GM23338 (cell line): Measurements from ENCODE around the gene EYA2. TPM values are rescaled to one million over a fixed set of nuclear protein-coding genes. Genes with fewer than 3 reads are reported as not detected.

Experiments used
- ATAC-seq: fragments of 200-7000 bp; cut with Tn5 transposase; 3 replicates; pipeline ENCODE4 v1.9.1; 2020
- DNase-seq: peaks from one replicate; pipeline ENCODE4 v3.0.0-alpha.2; 2015; ENCODE audit warnings: low spot score
- H2AFZ ChIP-seq: fragments of 200-600 bp; sonication (generic); 2 replicates; pipeline ENCODE4 v1.8.0; 2016; ENCODE audit warnings: antibody characterized with exemption, mild to moderate bottlenecking, moderate library complexity
- H3F3A ChIP-seq: fragments of 200-600 bp; sonication (generic); replicated peaks from 2 replicates; pipeline ENCODE4 v1.8.0; 2017; ENCODE audit warnings: antibody characterized with exemption, mixed run types, low read depth
- H3K27ac ChIP-seq: fragments of 200-600 bp; sonication (generic); 2 replicates; pipeline ENCODE4 v1.6.1; 2016; ENCODE audit warnings: low read depth
- H3K27me3 ChIP-seq: fragments of 200-600 bp; sonication (generic); 2 replicates; pipeline ENCODE4 v1.8.0; 2016; ENCODE audit warnings: mild to moderate bottlenecking, mixed run types, moderate library complexity; ENCODE audit not compliant: insufficient read depth
- H3K36me3 ChIP-seq: fragments of 200-600 bp; sonication (generic); 2 replicates; pipeline ENCODE4 v1.8.0; 2016; ENCODE audit warnings: mild to moderate bottlenecking; ENCODE audit not compliant: insufficient read depth
- H3K4me1 ChIP-seq: fragments of 200-600 bp; sonication (generic); 2 replicates; pipeline ENCODE4 v1.8.0; 2016; ENCODE audit warnings: mild to moderate bottlenecking, moderate library complexity; ENCODE audit not compliant: insufficient read depth
- H3K4me2 ChIP-seq: fragments of 200-600 bp; sonication (generic); 2 replicates; pipeline ENCODE4 v1.7.1; 2017; ENCODE audit warnings: mixed run types
- H3K4me3 ChIP-seq: fragments of 200-600 bp; sonication (generic); 2 replicates; pipeline ENCODE4 v1.6.1; 2016; ENCODE audit warnings: mixed run types
- H3K79me2 ChIP-seq: fragments of 200-600 bp; sonication (generic); replicated peaks from 2 replicates; pipeline ENCODE4 v1.8.0; 2017; ENCODE audit warnings: mild to moderate bottlenecking; ENCODE audit not compliant: insufficient read depth
- H3K9me2 ChIP-seq: fragments of 200-600 bp; sonication (generic); 2 replicates; pipeline ENCODE4 v1.8.0; 2017; ENCODE audit not compliant: insufficient read depth
- H4K20me1 ChIP-seq: fragments of 200-600 bp; sonication (generic); replicated peaks from 2 replicates; pipeline ENCODE4 v1.8.0; 2017; ENCODE audit warnings: mild to moderate bottlenecking; ENCODE audit not compliant: insufficient read depth
- H3K27ac Mint-ChIP-seq: 2 replicates; pipeline ENCODE4 v1.8.0; 2020; ENCODE audit warnings: inconsistent platforms, mild to moderate bottlenecking, moderate library complexity, mixed read lengths
- H3K27me3 Mint-ChIP-seq: 3 replicates; pipeline ENCODE4 v1.8.0; 2022; ENCODE audit warnings: low read depth, mild to moderate bottlenecking, moderate library complexity, mixed read lengths, inconsistent platforms; ENCODE audit not compliant: insufficient read depth, poor library complexity
- H3K36me3 Mint-ChIP-seq: 3 replicates; pipeline ENCODE4 v1.8.0; 2021; ENCODE audit warnings: low read depth, mild to moderate bottlenecking, inconsistent platforms, moderate library complexity, mixed read lengths
- H3K4me1 Mint-ChIP-seq: 3 replicates; pipeline ENCODE4 v1.8.0; 2020; ENCODE audit warnings: mild to moderate bottlenecking, inconsistent platforms, mixed read lengths
- H3K4me3 Mint-ChIP-seq: 3 replicates; pipeline ENCODE4 v1.8.0; 2021; ENCODE audit warnings: moderate library complexity, mild to moderate bottlenecking, inconsistent platforms, mixed read lengths
- H3K9me3 Mint-ChIP-seq: 3 replicates; pipeline ENCODE4 v1.8.0; 2020; ENCODE audit warnings: moderate library complexity, mild to moderate bottlenecking, inconsistent platforms, mixed read lengths
- CREB1 ChIP-seq: fragments of 250-450 bp; sonication (Bioruptor Pico); IDR thresholded peaks from 2 replicates; pipeline ENCODE4 v1.5.0; 2020; ENCODE audit warnings: low read depth, mild to moderate bottlenecking, moderate library complexity
- EZH2 ChIP-seq: fragments of 200-600 bp; sonication (generic); IDR thresholded peaks from one replicate; pipeline ENCODE4 v1.8.0; 2017; ENCODE audit warnings: antibody characterized with exemption, mild to moderate bottlenecking, low read depth; ENCODE audit not compliant: unreplicated experiment
- EZH2phosphoT487 ChIP-seq: fragments of 200-600 bp; sonication (generic); IDR thresholded peaks from one replicate; pipeline ENCODE4 v1.8.1; 2018; ENCODE audit warnings: antibody characterized with exemption; ENCODE audit not compliant: unreplicated experiment
- JUNB ChIP-seq: IDR thresholded peaks from one replicate; pipeline ENCODE4 v1.6.1; 2016; ENCODE audit warnings: antibody characterized with exemption; ENCODE audit not compliant: unreplicated experiment
- NANOG ChIP-seq: IDR thresholded peaks from 2 replicates; pipeline ENCODE4 v1.6.1; 2016; ENCODE audit warnings: antibody characterized with exemption, borderline replicate concordance
- POLR2AphosphoS5 ChIP-seq: IDR thresholded peaks from 2 replicates; pipeline ENCODE4 v1.6.1; 2016; ENCODE audit warnings: antibody characterized with exemption, low read depth
- STAT1 ChIP-seq: IDR thresholded peaks from one replicate; pipeline ENCODE4 v1.6.1; 2016; ENCODE audit warnings: antibody characterized with exemption; ENCODE audit not compliant: unreplicated experiment
- ZNF114 ChIP-seq: fragments of 250-450 bp; sonication (Bioruptor Pico); IDR thresholded peaks from 2 replicates; pipeline ENCODE4 v1.5.0; 2020; ENCODE audit warnings: mild to moderate bottlenecking, moderate library complexity
- ZNF331 ChIP-seq: fragments of 250-450 bp; sonication (Bioruptor Pico); IDR thresholded peaks from 2 replicates; pipeline ENCODE4 v1.5.0; 2020; ENCODE audit warnings: low read depth, mild to moderate bottlenecking, moderate library complexity
- polyA plus RNA-seq: library from polyadenylated mRNA; unstranded; fragments of >200 nt; fragmentation: Nextera tagmentation; extraction: Ambion mirVana; gene quantifications from 2 replicates; pipeline ENCODE4 v1.2.1, GENCODE V29; 2016
- total RNA-seq: library from RNA; depleted of rRNA; stranded (reverse); fragments of >200 nt; shearing (Covaris generic); gene quantifications from 2 replicates; pipeline ENCODE4 v1.2.3, GENCODE V29; 2014
- TF ChIP-seq, protein P1 (sequence below), 2 experiments: fragments of 200-600 bp in 1 of 2; sonication (generic) in 1 of 2; conservative IDR thresholded peaks; 2 replicates each; pipeline versions ENCODE4 v1.5.1 to v1.6.1; 2016 to 2017; ENCODE audit warnings: antibody characterized with exemption in 2 of 2, low read depth in 2 of 2, mild to moderate bottlenecking in 2 of 2, moderate library complexity in 1 of 2
- TF ChIP-seq, protein P2 (sequence below): IDR thresholded peaks from 2 replicates; pipeline ENCODE4 v1.6.1; 2016; ENCODE audit warnings: antibody characterized with exemption
- TF ChIP-seq, protein P3 (sequence below): IDR thresholded peaks from one replicate; pipeline ENCODE4 v1.6.1; 2018; ENCODE audit warnings: antibody characterized with exemption; ENCODE audit not compliant: unreplicated experiment
- TF ChIP-seq, protein P4 (sequence below): fragments of 250-450 bp; sonication (Bioruptor Pico); IDR thresholded peaks from 2 replicates; pipeline ENCODE4 v1.5.0; 2020; ENCODE audit warnings: mild to moderate bottlenecking, moderate library complexity

EYA2 gene
- total and polyA plus RNA-seq, 2 experiments from 2014 or later = 0.50 to 0.56 TPM

DNA sequence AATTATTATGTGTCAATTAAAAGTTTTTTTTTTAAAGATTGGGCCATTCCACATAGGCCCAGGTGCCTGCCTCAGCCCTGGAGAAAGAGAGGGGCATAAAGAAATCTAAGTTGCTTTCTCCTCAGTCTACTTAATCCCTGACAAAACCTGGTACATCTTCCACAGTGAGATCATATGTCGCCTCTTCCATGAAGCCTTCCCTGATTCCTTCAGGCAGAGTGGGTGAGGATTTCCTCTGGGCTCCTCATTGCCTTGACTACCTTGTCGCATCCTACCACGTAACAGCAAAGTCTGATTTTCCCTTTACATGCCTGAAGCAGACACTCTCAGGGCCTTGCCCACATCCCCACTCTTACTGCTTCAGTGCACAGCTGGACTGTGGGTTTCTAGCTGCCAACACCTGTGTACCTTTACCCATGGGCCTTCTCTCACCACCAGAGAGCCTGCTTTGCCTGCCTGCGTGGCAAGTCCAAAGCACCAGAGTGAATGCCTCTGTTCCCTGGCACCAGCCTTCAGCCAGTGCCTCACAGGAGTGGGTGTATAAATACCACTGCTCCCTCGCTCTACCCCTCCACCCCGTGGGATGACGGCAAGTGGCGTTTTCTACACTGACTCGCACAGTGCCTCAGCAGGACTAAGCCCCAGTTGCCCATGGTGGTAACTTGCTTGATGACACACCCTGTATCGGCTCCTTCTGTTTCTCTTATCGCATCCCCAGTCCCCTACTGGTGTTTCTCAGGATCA, 68.0 kb downstream of the EYA2 start:
- DNase-seq (no peak), ATAC-seq (no peak)
- Mint-ChIP-seq H3K4me3 (no peak overlapping the region), H3K27me3 (peaks cover 2% of the 10 kb centered on the region), H3K9me3 (no peaks in the 10 kb centered on the region; the same call in 2 of the 3 replicates), H3K36me3 (no peaks in the 10 kb centered on the region), H3K4me1 (peaks cover 9% of the 10 kb centered on the region), H3K27ac (no peak overlapping the region)
- Histone ChIP-seq H4K20me1 (no peaks in the 10 kb centered on the region; the same call in 1 of the 2 replicates), H3K36me3 (no peaks in the 10 kb centered on the region), H3K4me3 (no peak overlapping the region), H3F3A (no peaks in the 10 kb centered on the region), H2AFZ (no peak overlapping the region), H3K9me2 (no peaks in the 10 kb centered on the region; the same call in 1 of the 2 replicates), H3K27me3 (no peaks in the 10 kb centered on the region), H3K4me1 (no peaks in the 10 kb centered on the region), H3K27ac (no peak overlapping the region), H3K4me2 (no peak overlapping the region), H3K79me2 (no peaks in the 10 kb centered on the region)
- TF ChIP-seq JUNB (no peak), EZH2phosphoT487 (no peak), EZH2 (no peak), CREB1 (CRISPR knock-in tag) (no peak), NANOG (no peak), POLR2AphosphoS5 (no peak), ZNF331 (CRISPR knock-in tag) (no peak), ZNF114 (CRISPR knock-in tag) (no peak), STAT1 (no peak)
- TF ChIP-seq, protein P1, sequence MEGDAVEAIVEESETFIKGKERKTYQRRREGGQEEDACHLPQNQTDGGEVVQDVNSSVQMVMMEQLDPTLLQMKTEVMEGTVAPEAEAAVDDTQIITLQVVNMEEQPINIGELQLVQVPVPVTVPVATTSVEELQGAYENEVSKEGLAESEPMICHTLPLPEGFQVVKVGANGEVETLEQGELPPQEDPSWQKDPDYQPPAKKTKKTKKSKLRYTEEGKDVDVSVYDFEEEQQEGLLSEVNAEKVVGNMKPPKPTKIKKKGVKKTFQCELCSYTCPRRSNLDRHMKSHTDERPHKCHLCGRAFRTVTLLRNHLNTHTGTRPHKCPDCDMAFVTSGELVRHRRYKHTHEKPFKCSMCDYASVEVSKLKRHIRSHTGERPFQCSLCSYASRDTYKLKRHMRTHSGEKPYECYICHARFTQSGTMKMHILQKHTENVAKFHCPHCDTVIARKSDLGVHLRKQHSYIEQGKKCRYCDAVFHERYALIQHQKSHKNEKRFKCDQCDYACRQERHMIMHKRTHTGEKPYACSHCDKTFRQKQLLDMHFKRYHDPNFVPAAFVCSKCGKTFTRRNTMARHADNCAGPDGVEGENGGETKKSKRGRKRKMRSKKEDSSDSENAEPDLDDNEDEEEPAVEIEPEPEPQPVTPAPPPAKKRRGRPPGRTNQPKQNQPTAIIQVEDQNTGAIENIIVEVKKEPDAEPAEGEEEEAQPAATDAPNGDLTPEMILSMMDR (conservative IDR thresholded peaks at IDR 0.05; ENCODE audit: low read depth in 2 of 2) = no peak
- TF ChIP-seq, protein P2, sequence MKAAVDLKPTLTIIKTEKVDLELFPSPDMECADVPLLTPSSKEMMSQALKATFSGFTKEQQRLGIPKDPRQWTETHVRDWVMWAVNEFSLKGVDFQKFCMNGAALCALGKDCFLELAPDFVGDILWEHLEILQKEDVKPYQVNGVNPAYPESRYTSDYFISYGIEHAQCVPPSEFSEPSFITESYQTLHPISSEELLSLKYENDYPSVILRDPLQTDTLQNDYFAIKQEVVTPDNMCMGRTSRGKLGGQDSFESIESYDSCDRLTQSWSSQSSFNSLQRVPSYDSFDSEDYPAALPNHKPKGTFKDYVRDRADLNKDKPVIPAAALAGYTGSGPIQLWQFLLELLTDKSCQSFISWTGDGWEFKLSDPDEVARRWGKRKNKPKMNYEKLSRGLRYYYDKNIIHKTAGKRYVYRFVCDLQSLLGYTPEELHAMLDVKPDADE = no peak
- TF ChIP-seq, protein P3, sequence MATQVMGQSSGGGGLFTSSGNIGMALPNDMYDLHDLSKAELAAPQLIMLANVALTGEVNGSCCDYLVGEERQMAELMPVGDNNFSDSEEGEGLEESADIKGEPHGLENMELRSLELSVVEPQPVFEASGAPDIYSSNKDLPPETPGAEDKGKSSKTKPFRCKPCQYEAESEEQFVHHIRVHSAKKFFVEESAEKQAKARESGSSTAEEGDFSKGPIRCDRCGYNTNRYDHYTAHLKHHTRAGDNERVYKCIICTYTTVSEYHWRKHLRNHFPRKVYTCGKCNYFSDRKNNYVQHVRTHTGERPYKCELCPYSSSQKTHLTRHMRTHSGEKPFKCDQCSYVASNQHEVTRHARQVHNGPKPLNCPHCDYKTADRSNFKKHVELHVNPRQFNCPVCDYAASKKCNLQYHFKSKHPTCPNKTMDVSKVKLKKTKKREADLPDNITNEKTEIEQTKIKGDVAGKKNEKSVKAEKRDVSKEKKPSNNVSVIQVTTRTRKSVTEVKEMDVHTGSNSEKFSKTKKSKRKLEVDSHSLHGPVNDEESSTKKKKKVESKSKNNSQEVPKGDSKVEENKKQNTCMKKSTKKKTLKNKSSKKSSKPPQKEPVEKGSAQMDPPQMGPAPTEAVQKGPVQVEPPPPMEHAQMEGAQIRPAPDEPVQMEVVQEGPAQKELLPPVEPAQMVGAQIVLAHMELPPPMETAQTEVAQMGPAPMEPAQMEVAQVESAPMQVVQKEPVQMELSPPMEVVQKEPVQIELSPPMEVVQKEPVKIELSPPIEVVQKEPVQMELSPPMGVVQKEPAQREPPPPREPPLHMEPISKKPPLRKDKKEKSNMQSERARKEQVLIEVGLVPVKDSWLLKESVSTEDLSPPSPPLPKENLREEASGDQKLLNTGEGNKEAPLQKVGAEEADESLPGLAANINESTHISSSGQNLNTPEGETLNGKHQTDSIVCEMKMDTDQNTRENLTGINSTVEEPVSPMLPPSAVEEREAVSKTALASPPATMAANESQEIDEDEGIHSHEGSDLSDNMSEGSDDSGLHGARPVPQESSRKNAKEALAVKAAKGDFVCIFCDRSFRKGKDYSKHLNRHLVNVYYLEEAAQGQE = no peak
- TF ChIP-seq, protein P4, sequence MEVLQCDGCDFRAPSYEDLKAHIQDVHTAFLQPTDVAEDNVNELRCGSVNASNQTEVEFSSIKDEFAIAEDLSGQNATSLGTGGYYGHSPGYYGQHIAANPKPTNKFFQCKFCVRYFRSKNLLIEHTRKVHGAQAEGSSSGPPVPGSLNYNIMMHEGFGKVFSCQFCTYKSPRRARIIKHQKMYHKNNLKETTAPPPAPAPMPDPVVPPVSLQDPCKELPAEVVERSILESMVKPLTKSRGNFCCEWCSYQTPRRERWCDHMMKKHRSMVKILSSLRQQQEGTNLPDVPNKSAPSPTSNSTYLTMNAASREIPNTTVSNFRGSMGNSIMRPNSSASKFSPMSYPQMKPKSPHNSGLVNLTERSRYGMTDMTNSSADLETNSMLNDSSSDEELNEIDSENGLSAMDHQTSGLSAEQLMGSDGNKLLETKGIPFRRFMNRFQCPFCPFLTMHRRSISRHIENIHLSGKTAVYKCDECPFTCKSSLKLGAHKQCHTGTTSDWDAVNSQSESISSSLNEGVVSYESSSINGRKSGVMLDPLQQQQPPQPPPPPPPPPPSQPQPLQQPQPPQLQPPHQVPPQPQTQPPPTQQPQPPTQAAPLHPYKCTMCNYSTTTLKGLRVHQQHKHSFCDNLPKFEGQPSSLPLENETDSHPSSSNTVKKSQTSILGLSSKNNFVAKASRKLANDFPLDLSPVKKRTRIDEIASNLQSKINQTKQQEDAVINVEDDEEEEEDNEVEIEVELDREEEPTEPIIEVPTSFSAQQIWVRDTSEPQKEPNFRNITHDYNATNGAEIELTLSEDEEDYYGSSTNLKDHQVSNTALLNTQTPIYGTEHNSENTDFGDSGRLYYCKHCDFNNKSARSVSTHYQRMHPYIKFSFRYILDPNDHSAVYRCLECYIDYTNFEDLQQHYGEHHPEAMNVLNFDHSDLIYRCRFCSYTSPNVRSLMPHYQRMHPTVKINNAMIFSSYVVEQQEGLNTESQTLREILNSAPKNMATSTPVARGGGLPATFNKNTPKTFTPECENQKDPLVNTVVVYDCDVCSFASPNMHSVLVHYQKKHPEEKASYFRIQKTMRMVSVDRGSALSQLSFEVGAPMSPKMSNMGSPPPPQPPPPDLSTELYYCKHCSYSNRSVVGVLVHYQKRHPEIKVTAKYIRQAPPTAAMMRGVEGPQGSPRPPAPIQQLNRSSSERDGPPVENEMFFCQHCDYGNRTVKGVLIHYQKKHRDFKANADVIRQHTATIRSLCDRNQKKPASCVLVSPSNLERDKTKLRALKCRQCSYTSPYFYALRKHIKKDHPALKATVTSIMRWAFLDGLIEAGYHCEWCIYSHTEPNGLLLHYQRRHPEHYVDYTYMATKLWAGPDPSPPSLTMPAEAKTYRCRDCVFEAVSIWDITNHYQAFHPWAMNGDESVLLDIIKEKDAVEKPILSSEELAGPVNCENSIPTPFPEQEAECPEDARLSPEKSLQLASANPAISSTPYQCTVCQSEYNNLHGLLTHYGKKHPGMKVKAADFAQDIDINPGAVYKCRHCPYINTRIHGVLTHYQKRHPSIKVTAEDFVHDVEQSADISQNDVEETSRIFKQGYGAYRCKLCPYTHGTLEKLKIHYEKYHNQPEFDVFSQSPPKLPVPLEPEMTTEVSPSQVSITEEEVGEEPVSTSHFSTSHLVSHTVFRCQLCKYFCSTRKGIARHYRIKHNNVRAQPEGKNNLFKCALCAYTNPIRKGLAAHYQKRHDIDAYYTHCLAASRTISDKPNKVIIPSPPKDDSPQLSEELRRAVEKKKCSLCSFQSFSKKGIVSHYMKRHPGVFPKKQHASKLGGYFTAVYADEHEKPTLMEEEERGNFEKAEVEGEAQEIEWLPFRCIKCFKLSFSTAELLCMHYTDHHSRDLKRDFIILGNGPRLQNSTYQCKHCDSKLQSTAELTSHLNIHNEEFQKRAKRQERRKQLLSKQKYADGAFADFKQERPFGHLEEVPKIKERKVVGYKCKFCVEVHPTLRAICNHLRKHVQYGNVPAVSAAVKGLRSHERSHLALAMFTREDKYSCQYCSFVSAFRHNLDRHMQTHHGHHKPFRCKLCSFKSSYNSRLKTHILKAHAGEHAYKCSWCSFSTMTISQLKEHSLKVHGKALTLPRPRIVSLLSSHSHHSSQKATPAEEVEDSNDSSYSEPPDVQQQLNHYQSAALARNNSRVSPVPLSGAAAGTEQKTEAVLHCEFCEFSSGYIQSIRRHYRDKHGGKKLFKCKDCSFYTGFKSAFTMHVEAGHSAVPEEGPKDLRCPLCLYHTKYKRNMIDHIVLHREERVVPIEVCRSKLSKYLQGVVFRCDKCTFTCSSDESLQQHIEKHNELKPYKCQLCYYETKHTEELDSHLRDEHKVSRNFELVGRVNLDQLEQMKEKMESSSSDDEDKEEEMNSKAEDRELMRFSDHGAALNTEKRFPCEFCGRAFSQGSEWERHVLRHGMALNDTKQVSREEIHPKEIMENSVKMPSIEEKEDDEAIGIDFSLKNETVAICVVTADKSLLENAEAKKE (CRISPR knock-in tag) = no peak
